Hematopoietic multipotent progenitor cell treated with erythropoietin and hydrocortisone succinate and interleukin-3 and kit ligand, for 4 days (in vitro differentiated cells): ENCODE data around the gene CHD2.
A peak's percentile ranks its signal among the peaks of the same experiment; 100 is the strongest.

Source experiments
- DNase-seq: peaks from one replicate; pipeline ENCODE4 v3.0.0-alpha.2; 2015

The CHD2 gene

DNA sequence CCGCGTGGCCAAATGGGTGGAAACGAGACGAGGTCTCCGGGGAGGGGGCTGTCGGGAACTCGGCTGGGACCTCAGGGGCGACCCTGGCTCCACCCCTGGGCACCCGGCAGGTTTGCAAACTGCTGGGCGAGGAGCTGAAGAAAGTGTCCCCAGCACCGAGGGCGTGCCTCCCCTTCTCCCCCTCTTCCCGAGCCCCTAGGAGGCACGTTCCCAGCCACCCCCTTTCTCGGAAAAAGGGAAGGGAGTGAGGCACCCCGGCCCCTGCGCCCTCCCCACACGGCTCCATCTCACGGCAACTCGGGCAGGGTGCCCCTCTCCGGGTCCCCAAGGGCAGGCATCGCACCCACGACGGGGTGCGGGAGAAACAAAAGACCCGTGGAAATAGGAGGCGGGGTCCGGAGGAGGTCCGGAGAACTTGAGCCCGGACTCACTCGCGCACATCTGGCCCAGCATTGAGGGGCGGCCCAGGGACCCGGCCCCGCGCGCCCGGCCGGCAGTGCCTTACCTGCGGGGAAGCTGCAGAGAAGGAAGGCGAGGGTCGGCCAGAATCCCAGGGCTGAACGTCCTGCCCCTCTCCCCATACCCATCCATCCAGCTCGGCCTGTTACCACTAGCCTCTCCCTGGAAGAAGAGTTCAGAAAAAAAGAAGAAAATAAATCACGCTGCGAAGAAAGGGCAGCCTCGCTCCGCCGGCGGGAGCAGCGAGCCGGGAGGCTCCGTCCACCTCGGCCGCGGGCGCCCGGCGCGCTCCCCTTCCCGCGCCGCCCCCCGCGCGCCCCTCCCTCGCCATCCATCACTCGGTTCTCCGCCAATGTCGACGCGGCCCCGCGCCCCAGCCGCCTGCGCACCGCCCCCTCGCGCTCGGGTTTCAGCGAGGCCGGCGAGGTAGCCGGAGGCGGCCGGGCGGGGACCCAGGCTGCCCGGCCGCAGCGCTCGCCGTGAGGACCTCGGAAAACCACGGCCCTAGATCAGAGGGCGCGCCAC lies 172.6 kb downstream of the CHD2 start:
- peak; percentile 60 for DNase-seq

- DNase-seq, result no peak
Measured at GRCh38 chr15:93073465-93073952, 173.4 kb downstream of the CHD2 start.

- DNase-seq, result no peak
Measured at GRCh38 chr15:93074599-93074998, 174.5 kb downstream of the CHD2 start.

DNA sequence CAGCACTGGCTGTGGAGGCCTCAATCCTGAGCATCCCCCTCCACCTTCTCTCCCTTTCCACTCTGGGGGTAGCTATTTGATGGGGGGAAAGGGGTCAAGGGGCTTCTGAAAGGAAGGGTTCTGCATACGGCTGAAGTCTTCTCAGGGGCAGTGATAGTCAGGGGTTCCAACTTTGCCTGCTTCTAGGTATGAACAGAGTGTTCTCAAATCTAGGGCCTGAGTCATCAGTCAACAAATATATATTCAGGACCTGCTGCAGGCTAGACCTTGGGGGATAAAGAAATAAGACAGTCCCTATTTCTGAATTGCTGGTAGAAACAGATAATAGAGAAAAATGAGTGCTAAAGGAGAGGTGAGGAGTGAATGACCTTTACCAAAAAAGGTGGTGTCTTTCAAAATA lies 176.1 kb downstream of the CHD2 start:
- DNase-seq, result no peak

- no peak for DNase-seq
Measured at GRCh38 chr15:93076875-93077274, 176.8 kb downstream of the CHD2 start.
